Measurements from ENCODE around the gene ANKS1B.

Gene ANKS1B

DNA sequence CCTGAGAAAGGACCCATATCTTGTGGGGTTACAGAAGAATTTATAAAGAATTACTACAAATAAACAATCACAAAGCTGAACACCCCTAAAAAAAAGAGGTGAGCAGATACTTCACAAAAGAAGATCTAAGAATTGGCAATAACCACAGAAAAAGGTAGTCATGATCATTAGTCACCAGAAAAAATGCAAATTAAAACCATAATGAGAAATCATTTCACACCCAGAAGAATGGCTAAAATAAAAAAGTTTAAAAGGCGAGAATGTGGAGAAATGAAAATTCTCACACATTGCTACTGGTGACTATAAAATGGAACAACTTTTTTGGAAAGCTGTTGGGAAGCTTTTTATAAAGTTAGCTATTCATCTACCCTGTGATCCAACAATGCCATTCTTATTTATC lies 545.3 kb downstream of the ANKS1B start:
- Histone ChIP-seq H3K27ac (ENCODE audit: extremely low read depth, low read depth, low read length) (no peak overlapping the region), H3K9me3 (ENCODE audit: control insufficient read depth, insufficient read depth, low read depth, low read length) (no peaks in the 10 kb centered on the region), H3K36me3 (ENCODE audit: control insufficient read depth in 2 of 2, insufficient read depth in 1 of 2, low read length in 2 of 2) (no peaks in the 10 kb centered on the region), H3K4me3 (ENCODE audit: low read depth, low read length) (no peak overlapping the region), H3K4me1 (ENCODE audit: control insufficient read depth, insufficient read depth, low read length) (no peaks in the 10 kb centered on the region)
- ChIA-PET POLR2A (no interaction called here), CTCF (no interaction called here)
- TF ChIP-seq EGR2 (tag by site-specific recombination; IDR thresholded peaks at IDR 0.05; ENCODE audit: low read depth) (no peak), ZNF138 (tag by site-specific recombination; IDR thresholded peaks at IDR 0.05; ENCODE audit: borderline replicate concordance) (no peak), ZNF155 (tag by site-specific recombination; IDR thresholded peaks at IDR 0.05) (no peak), ZNF596 (tag by site-specific recombination; IDR thresholded peaks at IDR 0.05) (no peak), ZSCAN16 (tag by site-specific recombination; IDR thresholded peaks at IDR 0.05) (no peak), ZNF114 (tag by site-specific recombination; IDR thresholded peaks at IDR 0.05) (no peak), MZF1 (tag by site-specific recombination; IDR thresholded peaks at IDR 0.05; ENCODE audit: borderline replicate concordance) (no peak), ZNF514 (tag by site-specific recombination; IDR thresholded peaks at IDR 0.05) (no peak), ZNF394 (tag by site-specific recombination; IDR thresholded peaks at IDR 0.05; ENCODE audit: borderline replicate concordance) (no peak)
- TF ChIP-seq, protein P1, sequence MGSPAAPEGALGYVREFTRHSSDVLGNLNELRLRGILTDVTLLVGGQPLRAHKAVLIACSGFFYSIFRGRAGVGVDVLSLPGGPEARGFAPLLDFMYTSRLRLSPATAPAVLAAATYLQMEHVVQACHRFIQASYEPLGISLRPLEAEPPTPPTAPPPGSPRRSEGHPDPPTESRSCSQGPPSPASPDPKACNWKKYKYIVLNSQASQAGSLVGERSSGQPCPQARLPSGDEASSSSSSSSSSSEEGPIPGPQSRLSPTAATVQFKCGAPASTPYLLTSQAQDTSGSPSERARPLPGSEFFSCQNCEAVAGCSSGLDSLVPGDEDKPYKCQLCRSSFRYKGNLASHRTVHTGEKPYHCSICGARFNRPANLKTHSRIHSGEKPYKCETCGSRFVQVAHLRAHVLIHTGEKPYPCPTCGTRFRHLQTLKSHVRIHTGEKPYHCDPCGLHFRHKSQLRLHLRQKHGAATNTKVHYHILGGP (tag by site-specific recombination; IDR thresholded peaks at IDR 0.05), result no peak

GRCh38 chr12:99436584-99436983 lies 548.2 kb downstream of the ANKS1B start:
- Histone ChIP-seq H3K4me1 (ENCODE audit: control insufficient read depth, insufficient read depth, low read length) (no peaks in the 10 kb centered on the region), H3K27ac (ENCODE audit: extremely low read depth, low read depth, low read length) (no peak overlapping the region), H3K36me3 (ENCODE audit: control insufficient read depth in 2 of 2, insufficient read depth in 1 of 2, low read length in 2 of 2) (no peaks in the 10 kb centered on the region), H3K9me3 (ENCODE audit: control insufficient read depth, insufficient read depth, low read depth, low read length) (no peaks in the 10 kb centered on the region), H3K4me3 (ENCODE audit: low read depth, low read length) (no peak overlapping the region)
- TF ChIP-seq ZNF792 (tag by site-specific recombination; IDR thresholded peaks at IDR 0.05) (no peak), ZNF2 (tag by site-specific recombination; IDR thresholded peaks at IDR 0.05) (no peak), OSR2 (tag by site-specific recombination; IDR thresholded peaks at IDR 0.05) (no peak), ZNF19 (tag by site-specific recombination; IDR thresholded peaks at IDR 0.05; ENCODE audit: low read depth) (no peak), ZBTB1 (tag by site-specific recombination; IDR thresholded peaks at IDR 0.05) (no peak), SP3 (tag by site-specific recombination; IDR thresholded peaks at IDR 0.05) (no peak), ZNF843 (tag by site-specific recombination; IDR thresholded peaks at IDR 0.05) (no peak), RBAK (tag by site-specific recombination; IDR thresholded peaks at IDR 0.05) (no peak), BCL11B (tag by site-specific recombination; IDR thresholded peaks at IDR 0.05; ENCODE audit: low read depth) (no peak), ZBTB8A (tag by site-specific recombination; IDR thresholded peaks at IDR 0.05) (no peak), KLF7 (tag by site-specific recombination; IDR thresholded peaks at IDR 0.05; ENCODE audit: borderline replicate concordance) (no peak), YY2 (tag by site-specific recombination; IDR thresholded peaks at IDR 0.05) (no peak)
- TF ChIP-seq, protein P2, sequence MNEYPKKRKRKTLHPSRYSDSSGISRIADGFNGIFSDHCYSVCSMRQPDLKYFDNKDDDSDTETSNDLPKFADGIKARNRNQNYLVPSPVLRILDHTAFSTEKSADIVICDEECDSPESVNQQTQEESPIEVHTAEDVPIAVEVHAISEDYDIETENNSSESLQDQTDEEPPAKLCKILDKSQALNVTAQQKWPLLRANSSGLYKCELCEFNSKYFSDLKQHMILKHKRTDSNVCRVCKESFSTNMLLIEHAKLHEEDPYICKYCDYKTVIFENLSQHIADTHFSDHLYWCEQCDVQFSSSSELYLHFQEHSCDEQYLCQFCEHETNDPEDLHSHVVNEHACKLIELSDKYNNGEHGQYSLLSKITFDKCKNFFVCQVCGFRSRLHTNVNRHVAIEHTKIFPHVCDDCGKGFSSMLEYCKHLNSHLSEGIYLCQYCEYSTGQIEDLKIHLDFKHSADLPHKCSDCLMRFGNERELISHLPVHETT (tag by site-specific recombination; IDR thresholded peaks at IDR 0.05), result no peak
- TF ChIP-seq, protein P3, sequence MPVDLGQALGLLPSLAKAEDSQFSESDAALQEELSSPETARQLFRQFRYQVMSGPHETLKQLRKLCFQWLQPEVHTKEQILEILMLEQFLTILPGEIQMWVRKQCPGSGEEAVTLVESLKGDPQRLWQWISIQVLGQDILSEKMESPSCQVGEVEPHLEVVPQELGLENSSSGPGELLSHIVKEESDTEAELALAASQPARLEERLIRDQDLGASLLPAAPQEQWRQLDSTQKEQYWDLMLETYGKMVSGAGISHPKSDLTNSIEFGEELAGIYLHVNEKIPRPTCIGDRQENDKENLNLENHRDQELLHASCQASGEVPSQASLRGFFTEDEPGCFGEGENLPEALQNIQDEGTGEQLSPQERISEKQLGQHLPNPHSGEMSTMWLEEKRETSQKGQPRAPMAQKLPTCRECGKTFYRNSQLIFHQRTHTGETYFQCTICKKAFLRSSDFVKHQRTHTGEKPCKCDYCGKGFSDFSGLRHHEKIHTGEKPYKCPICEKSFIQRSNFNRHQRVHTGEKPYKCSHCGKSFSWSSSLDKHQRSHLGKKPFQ (tag by site-specific recombination; IDR thresholded peaks at IDR 0.05), result no peak
- CTCF ChIA-PET, result no interaction called here
- POLR2A ChIA-PET, result no interaction called here

Data from HEK293 (cell line).